ENCODE data around the gene GRB14.
"Not testable (repeated sequence)": the region's sequence is repeated elsewhere in the genome, so short reads cannot be mapped to it uniquely, and the experiment has no call there.

The GRB14 gene

DNA sequence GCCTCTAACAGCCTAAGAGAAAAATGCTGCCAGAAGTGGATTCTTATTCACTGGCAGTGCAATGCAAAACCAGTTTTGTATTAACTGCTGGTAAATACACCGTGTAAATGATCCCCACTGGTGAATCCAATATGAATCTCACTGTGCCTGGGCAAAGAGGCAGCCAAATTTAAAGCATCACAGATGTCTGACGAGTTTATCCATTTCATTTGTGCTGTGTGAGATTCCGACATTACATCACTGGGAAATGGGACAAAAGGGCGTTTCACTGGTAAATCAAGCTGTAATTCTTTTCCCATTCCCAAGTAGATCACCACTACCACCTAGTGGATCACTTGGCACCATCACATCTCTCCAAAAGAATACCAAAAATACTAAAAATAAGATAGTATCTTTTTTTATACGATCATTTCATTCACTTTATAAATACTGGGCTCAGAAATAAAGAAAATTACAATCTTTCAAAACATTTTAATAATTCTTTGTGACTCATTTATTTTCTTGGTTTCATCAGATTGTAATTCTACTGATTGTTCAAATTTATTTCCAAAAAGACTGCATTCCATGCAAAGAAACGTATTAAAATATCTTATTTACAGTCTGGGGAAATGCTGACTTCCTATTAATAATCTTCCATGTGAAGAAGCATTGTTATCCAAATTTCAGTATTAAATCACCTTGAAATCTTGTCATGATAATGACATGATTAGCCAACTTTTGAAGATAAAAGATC lies 125.6 kb downstream of the GRB14 start:
- DNase-seq (ENCODE audit: low read depth, low spot score), result no peak

DNA sequence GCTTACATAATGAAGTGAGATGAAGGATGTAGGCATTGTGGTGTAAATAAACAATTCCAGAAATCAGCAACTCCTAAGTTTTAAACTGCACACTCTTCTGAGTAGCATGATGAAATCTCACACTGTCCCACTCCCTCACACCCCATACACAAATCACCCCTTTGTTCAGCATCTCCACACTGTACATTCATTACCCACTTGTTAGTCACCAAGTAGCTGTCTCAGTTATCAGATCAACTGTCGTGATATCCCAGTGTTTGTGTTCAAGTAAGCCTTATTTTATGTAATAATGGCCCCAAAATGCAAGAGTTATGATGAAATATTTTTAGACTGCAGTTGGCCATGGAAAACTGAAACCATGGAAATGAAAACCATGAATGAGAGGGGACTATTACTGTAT lies 135.7 kb downstream of the GRB14 start:
- DNase-seq (ENCODE audit: low read depth, low spot score), result no peak

DNA sequence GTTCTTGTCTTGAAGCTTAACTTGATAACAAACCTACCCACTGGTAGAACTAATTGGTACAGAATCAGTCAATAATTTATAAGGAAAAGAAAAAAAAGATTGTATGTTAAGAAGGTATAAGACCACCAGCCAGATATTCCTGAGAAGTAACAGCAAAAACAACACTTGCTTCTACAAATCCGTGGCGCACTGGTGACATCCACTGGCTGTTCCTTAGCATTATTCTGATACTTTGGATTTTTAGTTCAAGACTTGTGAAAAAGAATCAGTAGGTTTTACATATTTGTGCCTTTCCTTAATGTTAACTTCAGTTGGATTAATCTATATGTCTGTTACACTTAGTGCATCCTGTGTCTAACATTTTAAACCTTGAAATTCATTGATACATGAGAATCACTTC lies 141.8 kb downstream of the GRB14 start:
- DNase-seq (ENCODE audit: low read depth, low spot score), result no peak

DNA sequence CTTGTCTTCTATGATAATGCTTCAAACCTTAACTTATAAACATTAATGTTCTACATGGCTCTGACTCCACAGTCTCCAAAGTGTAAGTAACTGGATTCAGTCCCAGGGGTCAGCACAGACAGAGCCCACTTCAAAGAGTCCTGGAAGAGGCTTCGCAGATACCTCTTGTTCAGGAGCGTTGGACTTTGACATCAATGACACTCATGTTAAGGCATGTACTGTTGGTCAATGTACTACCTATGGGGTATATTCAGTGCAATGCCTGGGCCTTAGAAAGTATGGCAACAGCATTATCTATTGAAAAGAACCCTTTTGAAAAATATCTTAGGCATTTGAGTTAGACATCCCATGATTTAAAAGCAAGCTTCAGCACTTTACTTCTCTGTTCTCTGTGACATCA lies 143.1 kb downstream of the GRB14 start:
- no peak for DNase-seq (ENCODE audit: low read depth, low spot score)

DNA sequence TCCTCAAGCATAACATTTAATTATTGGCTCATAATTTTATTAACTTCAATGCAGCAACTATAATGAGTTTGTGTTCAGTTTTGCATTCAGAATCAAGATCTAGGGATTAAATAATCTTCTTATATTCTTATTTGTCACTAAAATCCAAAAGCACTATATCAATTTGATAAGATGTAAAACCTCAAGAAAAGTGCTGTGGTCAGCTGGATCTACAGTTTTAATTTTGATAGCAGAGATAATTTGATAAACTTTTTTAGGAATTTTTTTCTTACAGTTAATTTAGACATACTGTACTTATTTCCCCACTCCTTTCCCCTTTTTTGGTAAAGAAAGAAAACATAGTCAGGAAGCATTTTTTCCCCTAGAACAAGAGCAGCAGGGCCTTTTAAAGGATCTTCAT lies 146.4 kb downstream of the GRB14 start:
- DNase-seq (ENCODE audit: low read depth, low spot score), result no peak

DNA sequence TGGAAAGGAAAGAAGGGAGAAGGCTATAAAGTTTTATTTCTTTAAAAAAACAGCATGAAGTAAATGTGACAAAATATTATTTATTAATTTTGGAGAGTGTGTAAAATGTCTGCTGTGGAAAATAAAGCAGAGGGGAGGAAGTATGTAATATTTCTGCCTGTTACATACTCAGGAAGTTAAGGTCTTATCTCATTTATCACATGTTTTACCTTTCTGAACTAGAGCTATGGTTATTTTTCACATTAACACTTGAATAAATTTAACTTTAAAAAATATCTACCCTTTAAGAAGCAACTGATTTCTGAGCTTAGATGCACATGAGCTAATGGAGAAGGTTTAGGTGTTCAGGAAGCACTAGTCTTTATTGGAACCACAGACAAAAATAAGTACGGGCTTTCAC lies 148.3 kb downstream of the GRB14 start:
- no peak for DNase-seq (ENCODE audit: low read depth, low spot score)

DNA sequence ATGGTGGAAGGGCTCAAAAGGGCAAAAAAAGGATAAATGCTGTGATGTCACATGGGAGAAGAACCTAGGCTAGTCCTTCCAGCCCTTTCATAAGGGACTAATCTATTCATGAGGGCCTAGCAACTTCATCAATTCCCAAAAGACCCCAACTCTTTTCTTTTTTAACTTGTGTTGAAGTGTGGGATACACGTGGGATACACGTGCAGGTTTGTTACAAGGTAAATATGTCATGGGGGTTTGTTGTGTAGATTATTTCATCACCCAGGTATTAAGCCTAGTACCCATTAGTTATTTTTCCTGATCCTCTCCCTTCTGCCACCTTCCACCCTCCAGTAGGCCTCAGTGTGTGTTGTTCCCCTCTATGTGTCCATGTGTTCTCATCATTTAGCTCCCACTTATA lies 156.2 kb downstream of the GRB14 start:
- DNase-seq (ENCODE audit: low read depth, low spot score), result not testable (repeated sequence)

DNA sequence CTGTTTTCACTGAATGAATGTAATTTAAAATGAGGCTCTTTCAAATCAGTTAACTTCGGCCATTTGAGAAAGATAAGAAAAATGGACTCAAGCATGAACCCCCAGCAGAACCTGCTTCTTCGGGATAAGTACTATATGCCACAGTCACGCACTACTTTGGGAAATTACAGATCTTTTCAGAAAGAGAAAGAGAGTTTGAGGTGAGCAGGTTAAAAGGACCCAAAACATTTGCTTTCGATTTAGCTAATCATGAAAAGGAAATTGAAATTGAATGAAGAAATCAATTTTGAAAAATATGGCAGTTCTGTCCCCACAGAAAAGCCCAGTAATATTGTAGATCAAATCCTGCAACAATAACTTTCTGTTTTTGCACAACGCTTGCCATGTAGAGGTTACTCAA lies 156.9 kb downstream of the GRB14 start:
- DNase-seq (ENCODE audit: low read depth, low spot score), result no peak

DNA sequence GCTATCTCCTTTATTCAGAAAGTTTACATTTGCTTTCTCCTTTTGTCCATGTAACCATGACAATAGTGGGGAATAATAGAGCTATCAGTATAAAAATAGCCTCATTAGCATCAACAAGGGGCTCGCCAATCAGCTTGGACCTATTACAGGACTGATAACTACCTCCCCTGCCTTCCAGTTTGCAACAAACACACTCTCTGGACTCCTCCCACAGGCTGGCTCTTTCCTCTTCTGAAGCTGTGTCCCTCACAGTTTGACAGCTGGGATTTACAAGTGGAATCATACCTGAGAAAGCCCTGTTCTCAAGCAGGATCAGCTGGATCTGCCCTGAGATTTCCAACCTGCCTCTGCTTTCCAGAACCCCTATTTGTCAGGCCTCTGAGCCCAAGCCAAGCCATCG lies 162.5 kb downstream of the GRB14 start:
- DNase-seq (ENCODE audit: low read depth, low spot score), result no peak

DNA sequence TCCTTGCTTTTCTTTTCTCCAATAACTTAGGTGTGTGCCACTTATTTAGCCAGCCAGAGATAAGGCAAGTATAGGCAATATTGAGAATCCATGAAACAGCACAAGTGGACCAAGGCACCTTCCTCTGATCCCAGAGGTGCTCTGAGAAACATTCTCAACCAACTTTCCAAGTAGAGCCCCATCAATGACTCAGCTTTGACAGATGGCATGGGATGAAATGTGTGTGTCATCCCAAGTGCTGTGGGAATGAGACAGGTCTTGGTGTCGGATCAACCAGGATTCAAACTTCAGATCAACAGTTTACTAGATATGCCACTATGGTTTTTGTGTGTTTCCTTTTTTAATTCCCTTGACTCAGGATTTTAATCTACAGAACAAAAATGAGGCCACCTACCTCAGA lies 164.0 kb downstream of the GRB14 start:
- no peak for DNase-seq (ENCODE audit: low read depth, low spot score)

DNA sequence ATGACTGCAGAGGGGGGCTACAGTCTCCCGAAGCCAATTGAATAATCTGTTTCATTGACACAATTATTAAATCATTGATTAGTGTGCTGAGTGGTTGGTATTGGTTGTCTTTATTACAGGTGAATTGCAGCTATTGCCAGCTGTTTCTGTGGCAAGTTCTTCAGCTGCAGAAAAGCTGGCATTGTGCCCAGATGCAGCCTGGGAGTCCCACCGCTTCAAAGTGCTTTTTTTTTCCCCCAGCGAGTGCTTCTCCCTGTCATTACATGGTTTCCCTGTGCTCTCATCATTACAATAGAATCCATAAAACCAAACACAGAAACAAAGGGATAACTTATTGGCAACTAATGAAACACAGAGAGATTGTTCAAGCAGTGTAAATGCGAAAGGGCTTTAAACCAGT lies 164.7 kb downstream of the GRB14 start:
- DNase-seq (ENCODE audit: low read depth, low spot score), result no peak

DNA sequence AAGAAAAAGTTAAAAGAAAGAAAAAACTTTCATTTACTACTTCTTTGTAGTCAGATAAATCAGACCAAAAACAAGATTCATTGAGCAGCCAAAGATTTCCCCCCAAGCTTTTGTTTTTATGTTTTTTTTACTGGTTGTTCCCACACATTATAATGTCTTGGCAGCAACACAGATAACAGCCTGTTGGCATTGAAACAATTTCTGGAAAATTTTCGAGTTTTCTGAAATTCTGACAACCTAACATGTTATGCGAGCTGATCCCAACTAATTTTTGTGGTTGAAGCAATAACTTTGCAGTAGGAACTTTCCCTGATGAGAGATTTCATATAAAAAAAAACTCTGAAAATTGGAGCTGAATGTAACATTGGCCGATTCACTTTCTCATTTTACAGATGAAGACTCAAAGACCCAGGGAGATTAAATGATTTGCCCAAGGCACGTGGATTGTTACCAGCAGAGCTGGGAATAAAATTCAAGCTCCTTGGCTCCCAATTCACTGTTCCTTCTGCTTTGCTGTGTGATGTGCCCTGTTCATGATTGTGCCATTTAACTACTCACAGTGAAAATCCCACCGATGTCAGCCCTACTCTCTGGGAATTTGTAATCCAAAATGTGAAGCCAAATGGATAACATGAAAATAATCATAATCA lies 167.5 kb downstream of the GRB14 start:
- no peak for DNase-seq (ENCODE audit: low read depth, low spot score)

DNA sequence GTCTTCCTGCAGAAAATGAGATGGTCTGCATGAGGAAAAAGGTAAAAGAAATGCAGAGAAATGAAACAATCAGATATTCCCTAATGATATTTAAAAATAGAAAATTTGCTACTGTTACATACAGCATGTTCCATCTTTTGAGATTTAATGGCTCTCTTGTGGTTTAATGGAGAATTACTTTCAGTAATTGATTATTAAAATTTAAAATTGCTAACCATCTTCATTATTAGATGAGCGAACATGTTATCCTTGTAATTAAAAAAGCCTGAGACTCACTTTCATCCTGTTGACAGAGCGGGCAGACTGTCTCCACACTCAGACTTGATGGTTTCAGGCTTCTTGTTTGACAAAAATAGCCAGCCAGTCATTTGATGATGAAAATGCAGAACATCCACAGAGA lies 171.0 kb downstream of the GRB14 start:
- no peak for DNase-seq (ENCODE audit: low read depth, low spot score)

DNA sequence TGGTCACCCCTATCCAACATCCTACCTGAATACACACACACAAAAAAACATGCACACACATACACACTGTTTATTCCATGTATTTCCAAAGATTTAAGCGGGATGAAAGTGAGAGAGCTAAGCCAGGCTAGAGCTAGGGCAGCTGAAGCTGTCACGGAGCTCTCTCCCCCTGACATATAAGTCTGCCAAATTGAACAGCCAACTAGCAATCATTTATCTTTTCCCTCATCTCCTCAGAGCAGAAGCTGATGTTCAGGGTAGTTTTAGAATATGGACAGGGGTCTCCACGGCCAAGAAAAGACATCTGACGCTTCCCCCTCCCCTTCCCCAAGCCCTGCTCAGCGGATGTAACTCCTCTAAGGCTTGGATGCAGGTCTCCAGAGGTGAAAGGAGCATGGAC lies 171.6 kb downstream of the GRB14 start:
- DNase-seq (ENCODE audit: low read depth, low spot score), result no peak

DNA sequence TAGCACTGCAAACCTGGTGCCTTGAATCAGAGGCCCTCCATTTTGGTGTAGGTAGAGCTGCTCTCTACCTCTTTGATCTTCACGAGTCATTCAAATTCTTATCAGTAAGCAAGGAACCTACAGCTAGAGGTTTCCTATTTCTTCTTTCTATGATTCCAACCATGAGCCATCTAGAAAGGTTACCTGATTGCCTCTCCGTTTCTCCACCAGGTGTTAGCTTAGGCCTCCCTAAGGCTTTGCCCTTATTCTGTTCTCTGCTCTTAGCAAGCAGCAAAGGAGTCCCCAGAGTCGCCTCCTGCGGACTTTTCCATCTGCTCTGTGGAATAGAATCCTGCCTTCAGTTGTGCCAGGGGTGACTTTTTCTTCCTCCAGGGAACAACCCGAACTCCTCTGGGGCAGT lies 173.6 kb downstream of the GRB14 start:
- DNase-seq (ENCODE audit: low read depth, low spot score), result no peak

Data from activated CD4-positive, CD25-positive, alpha-beta regulatory T cell treated with anti-CD3 and anti-CD28 coated beads, Interleukin-2, amount 50 U/mL, for 16 hours (primary cell).